Activated T-cell treated with anti-CD3 and anti-CD28 coated beads, Interleukin-2, amount 50 U/mL, for 24 hours (primary cell): ENCODE data around the gene LAMA4.

Source experiments
- DNase-seq: peaks from one replicate; pipeline ENCODE4 v3.0.0-alpha.2; 2020
- H3K27ac Mint-ChIP-seq: 2 replicates; pipeline ENCODE4 v1.8.0; 2020; ENCODE audit warnings: mild to moderate bottlenecking, mixed read lengths
- H3K27me3 Mint-ChIP-seq: 2 replicates; pipeline ENCODE4 v1.8.0; 2020; ENCODE audit warnings: mixed read lengths
- H3K36me3 Mint-ChIP-seq: 2 replicates; pipeline ENCODE4 v1.8.0; 2020; ENCODE audit warnings: low read depth, mixed read lengths
- H3K4me1 Mint-ChIP-seq: 2 replicates; pipeline ENCODE4 v1.8.0; 2020; ENCODE audit warnings: low read depth, mixed read lengths
- H3K4me3 Mint-ChIP-seq: 2 replicates; pipeline ENCODE4 v1.8.0; 2020; ENCODE audit warnings: mild to moderate bottlenecking, moderate library complexity, mixed read lengths
- H3K9me3 Mint-ChIP-seq: 2 replicates; pipeline ENCODE4 v1.8.0; 2020; ENCODE audit warnings: mixed read lengths

Gene LAMA4

GRCh38 chr6:112284603-112285002 is 30.2 kb upstream of the LAMA4 start:
- no peaks in the 10 kb centered on the region for H3K9me3 Mint-ChIP-seq
- peaks cover 25% of the 10 kb centered on the region for H3K4me1 Mint-ChIP-seq
- H3K27me3 Mint-ChIP-seq: peaks cover 59% of the 10 kb centered on the region
- H3K4me3 Mint-ChIP-seq: no peak overlapping the region
- DNase-seq: no peak
- no peak overlapping the region for H3K27ac Mint-ChIP-seq
- H3K36me3 Mint-ChIP-seq: no peaks in the 10 kb centered on the region

- no peaks in the 10 kb centered on the region for H3K9me3 Mint-ChIP-seq
- no peak for DNase-seq
- peaks cover 57% of the 10 kb centered on the region for H3K27me3 Mint-ChIP-seq
- H3K4me1 Mint-ChIP-seq: peaks cover 25% of the 10 kb centered on the region
- H3K27ac Mint-ChIP-seq: no peak overlapping the region
- no peak overlapping the region for H3K4me3 Mint-ChIP-seq
- no peaks in the 10 kb centered on the region for H3K36me3 Mint-ChIP-seq
Observed at GRCh38 chr6:112283621-112284020, 29.3 kb upstream of the LAMA4 start.

GRCh38 chr6:112281821-112282615 is 27.7 kb upstream of the LAMA4 start:
- peaks cover 18% of the 10 kb centered on the region for H3K4me1 Mint-ChIP-seq
- H3K36me3 Mint-ChIP-seq: no peaks in the 10 kb centered on the region
- no peaks in the 10 kb centered on the region for H3K9me3 Mint-ChIP-seq
- DNase-seq: no peak
- no peak overlapping the region for H3K4me3 Mint-ChIP-seq
- H3K27me3 Mint-ChIP-seq: peaks cover 55% of the 10 kb centered on the region
- no peak overlapping the region for H3K27ac Mint-ChIP-seq

GRCh38 chr6:112279031-112279935 is 24.9 kb upstream of the LAMA4 start:
- Mint-ChIP-seq H3K27me3 (peaks cover 65% of the 10 kb centered on the region), H3K4me1 (no peaks in the 10 kb centered on the region), H3K27ac (no peak overlapping the region), H3K9me3 (no peaks in the 10 kb centered on the region), H3K4me3 (no peak overlapping the region), H3K36me3 (no peaks in the 10 kb centered on the region)
- DNase-seq: no peak

GRCh38 chr6:112275365-112275764 is 21.0 kb upstream of the LAMA4 start:
- Mint-ChIP-seq H3K4me1 (no peaks in the 10 kb centered on the region), H3K4me3 (no peak overlapping the region), H3K36me3 (no peaks in the 10 kb centered on the region), H3K27ac (no peak overlapping the region), H3K27me3 (peaks cover 30% of the 10 kb centered on the region), H3K9me3 (no peaks in the 10 kb centered on the region)
- DNase-seq: no peak

GRCh38 chr6:112274774-112275173 is 20.4 kb upstream of the LAMA4 start:
- H3K36me3 Mint-ChIP-seq: no peaks in the 10 kb centered on the region
- H3K27ac Mint-ChIP-seq: no peak overlapping the region
- no peak for DNase-seq
- H3K4me3 Mint-ChIP-seq: no peak overlapping the region
- no peaks in the 10 kb centered on the region for H3K9me3 Mint-ChIP-seq
- peaks cover 27% of the 10 kb centered on the region for H3K27me3 Mint-ChIP-seq
- peaks cover 3% of the 10 kb centered on the region for H3K4me1 Mint-ChIP-seq

GRCh38 chr6:112272799-112273198 is 18.4 kb upstream of the LAMA4 start:
- Mint-ChIP-seq H3K4me3 (no peak overlapping the region), H3K27me3 (peaks cover 19% of the 10 kb centered on the region)

GRCh38 chr6:112270756-112271155 is 16.4 kb upstream of the LAMA4 start:
- Mint-ChIP-seq H3K4me3 (no peak overlapping the region), H3K36me3 (no peaks in the 10 kb centered on the region)

More at GRCh38 chr6:112272799-112273198, 18.4 kb upstream of the LAMA4 start:
- H3K27ac Mint-ChIP-seq: no peak overlapping the region
- H3K36me3 Mint-ChIP-seq: no peaks in the 10 kb centered on the region
- peaks cover 3% of the 10 kb centered on the region for H3K4me1 Mint-ChIP-seq
- no peak for DNase-seq
- no peaks in the 10 kb centered on the region for H3K9me3 Mint-ChIP-seq

GRCh38 chr6:112269979-112270566 is 15.7 kb upstream of the LAMA4 start:
- no peak overlapping the region for H3K27ac Mint-ChIP-seq
- peaks cover 3% of the 10 kb centered on the region for H3K27me3 Mint-ChIP-seq
- no peak overlapping the region for H3K4me3 Mint-ChIP-seq
- DNase-seq: no peak
- no peaks in the 10 kb centered on the region for H3K9me3 Mint-ChIP-seq
- H3K4me1 Mint-ChIP-seq: peaks cover 3% of the 10 kb centered on the region
- H3K36me3 Mint-ChIP-seq: no peaks in the 10 kb centered on the region

More at GRCh38 chr6:112270756-112271155, 16.4 kb upstream of the LAMA4 start:
- no peak for DNase-seq
- H3K9me3 Mint-ChIP-seq: no peaks in the 10 kb centered on the region
- no peak overlapping the region for H3K27ac Mint-ChIP-seq
- H3K4me1 Mint-ChIP-seq: peaks cover 3% of the 10 kb centered on the region
- peaks cover 10% of the 10 kb centered on the region for H3K27me3 Mint-ChIP-seq

- no peaks in the 10 kb centered on the region for H3K9me3 Mint-ChIP-seq
- no peaks in the 10 kb centered on the region for H3K36me3 Mint-ChIP-seq
- no peak overlapping the region for H3K4me3 Mint-ChIP-seq
- H3K4me1 Mint-ChIP-seq: peaks cover 3% of the 10 kb centered on the region
- no peak for DNase-seq
- H3K27me3 Mint-ChIP-seq: no peaks in the 10 kb centered on the region
- no peak overlapping the region for H3K27ac Mint-ChIP-seq
Observed at GRCh38 chr6:112269114-112269513, 14.7 kb upstream of the LAMA4 start.

- DNase-seq: no peak
- H3K27ac Mint-ChIP-seq: no peak overlapping the region
- no peaks in the 10 kb centered on the region for H3K36me3 Mint-ChIP-seq
- peaks cover 3% of the 10 kb centered on the region for H3K4me1 Mint-ChIP-seq
- H3K4me3 Mint-ChIP-seq: no peak overlapping the region
- no peaks in the 10 kb centered on the region for H3K9me3 Mint-ChIP-seq
- no peaks in the 10 kb centered on the region for H3K27me3 Mint-ChIP-seq
Observed at GRCh38 chr6:112268654-112269053, 14.3 kb upstream of the LAMA4 start.

GRCh38 chr6:112268019-112268418 is 13.7 kb upstream of the LAMA4 start:
- DNase-seq: no peak
- no peaks in the 10 kb centered on the region for H3K9me3 Mint-ChIP-seq
- H3K4me1 Mint-ChIP-seq: peaks cover 3% of the 10 kb centered on the region
- H3K36me3 Mint-ChIP-seq: no peaks in the 10 kb centered on the region
- no peak overlapping the region for H3K27ac Mint-ChIP-seq
- H3K4me3 Mint-ChIP-seq: no peak overlapping the region
- no peaks in the 10 kb centered on the region for H3K27me3 Mint-ChIP-seq

- no peaks in the 10 kb centered on the region for H3K36me3 Mint-ChIP-seq
- no peak overlapping the region for H3K4me3 Mint-ChIP-seq
- H3K27me3 Mint-ChIP-seq: no peaks in the 10 kb centered on the region
- no peak for DNase-seq
- peaks cover 3% of the 10 kb centered on the region for H3K4me1 Mint-ChIP-seq
- H3K9me3 Mint-ChIP-seq: no peaks in the 10 kb centered on the region
- no peak overlapping the region for H3K27ac Mint-ChIP-seq
Observed at GRCh38 chr6:112266331-112266730, 12.0 kb upstream of the LAMA4 start.

- Mint-ChIP-seq H3K4me3 (no peak overlapping the region), H3K9me3 (no peaks in the 10 kb centered on the region), H3K36me3 (no peaks in the 10 kb centered on the region), H3K27me3 (peaks cover 26% of the 10 kb centered on the region), H3K27ac (no peak overlapping the region), H3K4me1 (peaks cover 3% of the 10 kb centered on the region)
- DNase-seq: no peak
Observed at GRCh38 chr6:112259337-112259675, 4.9 kb upstream of the LAMA4 start.
